ENCODE measurements around the gene EPHB2. TPM values are rescaled to one million over a fixed set of nuclear protein-coding genes. Genes with fewer than 3 reads are reported as not detected.

The EPHB2 gene
- total and polyA plus RNA-seq, 7 experiments from 2014 or later, result 0.27 to 2.2 (median 0.49) TPM; not detected in 3

DNA sequence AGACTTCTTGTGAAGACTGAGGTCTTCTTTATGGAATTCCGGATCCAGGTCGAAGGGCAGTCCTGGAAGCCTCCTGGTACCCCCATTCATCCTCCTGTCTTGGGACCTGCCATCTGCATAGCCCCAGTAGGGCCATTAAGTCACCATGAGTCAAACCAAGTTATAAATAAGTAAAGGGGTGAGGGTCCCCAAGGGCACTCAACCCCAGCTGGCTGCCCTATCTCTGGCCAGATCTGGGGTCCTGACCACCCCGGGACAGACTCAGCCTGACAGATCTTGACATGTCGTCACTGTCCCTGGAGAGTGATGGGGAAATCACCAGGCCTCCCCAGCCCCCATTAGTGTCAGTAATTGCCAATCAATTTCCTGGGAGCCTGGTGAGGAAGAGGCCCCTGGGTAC is 108.7 kb downstream of the EPHB2 start:
- Mint-ChIP-seq H3K4me3 (no peak overlapping the region), H3K36me3 (no peaks in the 10 kb centered on the region), H3K27ac (no peak overlapping the region), H3K4me1 (no peaks in the 10 kb centered on the region), H3K9me3 (no peaks in the 10 kb centered on the region), H3K27me3 (peaks cover 0 to 7% (median 0%) of the 10 kb centered on the region in 5 donors)
- POLR2A ChIA-PET, result no interaction called here
- no peaks in the 10 kb centered on the region for H3K36me3 ChIP-seq (ENCODE audit: control insufficient read depth in 2 of 3, insufficient read depth in 3 of 3, low read length in 3 of 3)
- no peaks in the 10 kb centered on the region for H3K27me3 ChIP-seq (ENCODE audit: control insufficient read depth in 2 of 2, insufficient read depth in 2 of 2, low read length in 2 of 2)
- no peak for DNase-seq
- CTCF ChIA-PET, result no interaction called here
- intact Hi-C loops (cut with micrococcal nuclease), result no loop called here
- no peaks in the 10 kb centered on the region for H3K4me1 ChIP-seq (ENCODE audit: control insufficient read depth in 2 of 2, insufficient read depth in 2 of 2, low read length in 2 of 2)
- no peak overlapping the region for H3K4me3 ChIP-seq (ENCODE audit: low read length)
- no peak for ATAC-seq
- no peaks in the 10 kb centered on the region for H3K9me3 ChIP-seq (ENCODE audit: control insufficient read depth in 2 of 3, low read length in 3 of 3)
- H3K27ac ChIP-seq (ENCODE audit: low read depth, low read length), result no peak overlapping the region

DNA sequence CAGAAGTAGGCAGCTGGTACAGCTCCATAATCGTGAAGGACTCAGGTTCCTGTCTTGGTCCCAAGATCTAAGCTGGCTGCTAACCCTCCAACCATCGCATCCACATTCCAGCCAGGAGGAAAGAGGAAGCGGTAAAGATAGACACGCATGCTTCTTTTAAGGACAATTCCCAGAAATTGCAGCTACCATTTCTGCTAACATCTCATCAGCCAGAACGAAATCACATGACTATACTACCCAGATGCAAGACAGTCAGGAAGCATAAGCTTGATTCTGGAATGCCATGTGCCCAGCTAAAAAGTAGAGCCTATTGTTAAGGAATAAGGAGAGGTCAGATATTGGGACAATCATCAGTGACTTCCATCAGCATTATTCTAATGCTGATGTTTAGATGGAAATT is 110.4 kb downstream of the EPHB2 start:
- Histone ChIP-seq H3K36me3 (ENCODE audit: control insufficient read depth in 2 of 3, insufficient read depth in 3 of 3, low read length in 3 of 3) (no peaks in the 10 kb centered on the region), H3K4me1 (ENCODE audit: control insufficient read depth in 2 of 2, insufficient read depth in 2 of 2, low read length in 2 of 2) (no peaks in the 10 kb centered on the region), H3K27ac (ENCODE audit: low read depth, low read length) (no peak overlapping the region), H3K27me3 (ENCODE audit: control insufficient read depth in 2 of 2, insufficient read depth in 2 of 2, low read length in 2 of 2) (no peaks in the 10 kb centered on the region), H3K9me3 (ENCODE audit: control insufficient read depth in 2 of 3, low read length in 3 of 3) (no peaks in the 10 kb centered on the region), H3K4me3 (ENCODE audit: low read length) (no peak overlapping the region)
- Mint-ChIP-seq H3K4me1 (no peaks in the 10 kb centered on the region), H3K27me3 (peaks cover 0 to 7% (median 0%) of the 10 kb centered on the region in 5 donors), H3K4me3 (no peak overlapping the region), H3K27ac (no peak overlapping the region), H3K36me3 (no peaks in the 10 kb centered on the region), H3K9me3 (no peaks in the 10 kb centered on the region)
- ChIA-PET CTCF (no interaction called here), POLR2A (no interaction called here)
- ATAC-seq, result no peak
- DNase-seq, result no peak
- intact Hi-C loops (cut with micrococcal nuclease), result no loop called here

DNA sequence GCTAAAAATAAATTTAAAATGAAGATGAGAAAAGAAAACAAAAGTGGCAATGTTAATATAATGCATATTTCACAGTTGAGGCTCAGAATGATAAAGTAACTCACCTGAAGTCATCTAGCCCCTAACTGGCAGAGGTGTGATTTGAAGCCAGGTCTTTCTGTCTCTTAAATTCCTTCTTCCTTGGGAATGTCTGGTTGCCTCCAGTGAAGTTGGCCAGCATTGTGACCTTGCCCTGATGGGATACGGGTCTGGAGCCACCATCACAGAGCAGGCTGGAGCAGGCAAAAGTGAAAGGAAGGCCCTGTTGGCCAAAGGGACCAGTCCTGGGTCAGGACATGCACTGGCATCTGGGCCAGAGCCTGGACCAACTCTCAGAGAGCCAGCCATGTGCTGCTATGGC is 111.7 kb downstream of the EPHB2 start:
- ATAC-seq (no peak), DNase-seq (no peak)
- no peaks in the 10 kb centered on the region for H3K36me3 Mint-ChIP-seq
- no peaks in the 10 kb centered on the region for H3K4me1 ChIP-seq (ENCODE audit: control insufficient read depth in 2 of 2, insufficient read depth in 2 of 2, low read length in 2 of 2)
- no peaks in the 10 kb centered on the region for H3K9me3 ChIP-seq (ENCODE audit: control insufficient read depth in 2 of 3, low read length in 3 of 3)
- no peaks in the 10 kb centered on the region for H3K9me3 Mint-ChIP-seq
- no peaks in the 10 kb centered on the region for H3K27me3 ChIP-seq (ENCODE audit: control insufficient read depth in 2 of 2, insufficient read depth in 2 of 2, low read length in 2 of 2)
- no peaks in the 10 kb centered on the region for H3K4me1 Mint-ChIP-seq
- ChIA-PET CTCF (no interaction called here), POLR2A (no interaction called here)
- H3K4me3 Mint-ChIP-seq, result no peak overlapping the region
- no peaks in the 10 kb centered on the region for H3K36me3 ChIP-seq (ENCODE audit: control insufficient read depth in 2 of 3, insufficient read depth in 3 of 3, low read length in 3 of 3)
- H3K27ac Mint-ChIP-seq, result no peak overlapping the region
- no peak overlapping the region for H3K27ac ChIP-seq (ENCODE audit: low read depth, low read length)
- no peak overlapping the region for H3K4me3 ChIP-seq (ENCODE audit: low read length)
- H3K27me3 Mint-ChIP-seq, result peaks cover 0 to 12% (median 4%) of the 10 kb centered on the region in 5 donors
- intact Hi-C loops (cut with micrococcal nuclease), result no loop called here

GRCh38 chr1:22824466-22824865 is 113.8 kb downstream of the EPHB2 start:
- POLR2A ChIA-PET, result no interaction called here
- Mint-ChIP-seq H3K36me3 (no peaks in the 10 kb centered on the region), H3K4me3 (no peak overlapping the region), H3K4me1 (no peaks in the 10 kb centered on the region), H3K9me3 (no peaks in the 10 kb centered on the region), H3K27ac (no peak overlapping the region), H3K27me3 (peaks cover 0 to 13% (median 4%) of the 10 kb centered on the region in 5 donors)
- Histone ChIP-seq H3K27me3 (ENCODE audit: control insufficient read depth in 2 of 2, insufficient read depth in 2 of 2, low read length in 2 of 2) (no peaks in the 10 kb centered on the region), H3K36me3 (ENCODE audit: control insufficient read depth in 2 of 3, insufficient read depth in 3 of 3, low read length in 3 of 3) (no peaks in the 10 kb centered on the region), H3K9me3 (ENCODE audit: control insufficient read depth in 2 of 3, low read length in 3 of 3) (no peaks in the 10 kb centered on the region), H3K4me1 (ENCODE audit: control insufficient read depth in 2 of 2, insufficient read depth in 2 of 2, low read length in 2 of 2) (no peaks in the 10 kb centered on the region), H3K4me3 (ENCODE audit: low read length) (no peak overlapping the region), H3K27ac (ENCODE audit: low read depth, low read length) (no peak overlapping the region)
- intact Hi-C loops (cut with micrococcal nuclease), result no loop called here
- DNase-seq (no peak), ATAC-seq (no peak)
- CTCF ChIA-PET, result no interaction called here

- H3K27ac ChIP-seq (ENCODE audit: low read depth, low read length), result no peak overlapping the region
- no peaks in the 10 kb centered on the region for H3K36me3 Mint-ChIP-seq
- no peak overlapping the region for H3K27ac Mint-ChIP-seq
- POLR2A ChIA-PET, result no interaction called here
- H3K9me3 ChIP-seq (ENCODE audit: control insufficient read depth in 2 of 3, low read length in 3 of 3), result no peaks in the 10 kb centered on the region
- DNase-seq (no peak), ATAC-seq (no peak)
- peaks cover 0 to 13% (median 4%) of the 10 kb centered on the region in 5 donors for H3K27me3 Mint-ChIP-seq
- CTCF ChIA-PET, result no interaction called here
- H3K4me1 ChIP-seq (ENCODE audit: control insufficient read depth in 2 of 2, insufficient read depth in 2 of 2, low read length in 2 of 2), result no peaks in the 10 kb centered on the region
- H3K4me3 ChIP-seq (ENCODE audit: low read length), result no peak overlapping the region
- intact Hi-C loops (cut with micrococcal nuclease), result no loop called here
- H3K9me3 Mint-ChIP-seq, result no peaks in the 10 kb centered on the region
- H3K4me3 Mint-ChIP-seq, result no peak overlapping the region
- no peaks in the 10 kb centered on the region for H3K4me1 Mint-ChIP-seq
- H3K36me3 ChIP-seq (ENCODE audit: control insufficient read depth in 2 of 3, insufficient read depth in 3 of 3, low read length in 3 of 3), result no peaks in the 10 kb centered on the region
- H3K27me3 ChIP-seq (ENCODE audit: control insufficient read depth in 2 of 2, insufficient read depth in 2 of 2, low read length in 2 of 2), result no peaks in the 10 kb centered on the region
Observed at GRCh38 chr1:22824975-22825374, 114.3 kb downstream of the EPHB2 start.

GRCh38 chr1:22825486-22826189 is 115.0 kb downstream of the EPHB2 start:
- Mint-ChIP-seq H3K27me3 (peaks cover 0 to 14% (median 4%) of the 10 kb centered on the region in 5 donors), H3K9me3 (no peaks in the 10 kb centered on the region), H3K4me3 (no peak overlapping the region), H3K36me3 (no peaks in the 10 kb centered on the region), H3K27ac (peak overlapping the region in 1 of 9 donors; percentile 55), H3K4me1 (no peaks in the 10 kb centered on the region)
- no peaks in the 10 kb centered on the region for H3K4me1 ChIP-seq (ENCODE audit: control insufficient read depth in 2 of 2, insufficient read depth in 2 of 2, low read length in 2 of 2)
- ChIA-PET POLR2A (no interaction called here), CTCF (no interaction called here)
- H3K27ac ChIP-seq (ENCODE audit: low read depth, low read length), result no peak overlapping the region
- intact Hi-C loops (cut with micrococcal nuclease), result no loop called here
- no peaks in the 10 kb centered on the region for H3K9me3 ChIP-seq (ENCODE audit: control insufficient read depth in 2 of 3, low read length in 3 of 3)
- H3K27me3 ChIP-seq (ENCODE audit: control insufficient read depth in 2 of 2, insufficient read depth in 2 of 2, low read length in 2 of 2), result no peaks in the 10 kb centered on the region
- DNase-seq (no peak), ATAC-seq (no peak)
- no peaks in the 10 kb centered on the region for H3K36me3 ChIP-seq (ENCODE audit: control insufficient read depth in 2 of 3, insufficient read depth in 3 of 3, low read length in 3 of 3)
- H3K4me3 ChIP-seq (ENCODE audit: low read length), result no peak overlapping the region

All from naive thymus-derived CD4-positive, alpha-beta T cell (primary cell).